GM12865 (cell line): Measurements from ENCODE around the gene OR5T2.
"Not testable (repeated sequence)": the region's sequence is repeated elsewhere in the genome, so short reads cannot be mapped to it uniquely, and the experiment has no call there.

Experiments
- DNase-seq: peaks from one replicate; pipeline ENCODE4 v3.0.0; 2010; ENCODE audit warnings: low read depth
- H3K4me3 ChIP-seq: 2 replicates; pipeline ENCODE4 v1.5.1; 2011; ENCODE audit warnings: mild to moderate bottlenecking, low read depth, low read length, control low read depth
- CTCF ChIP-seq: IDR thresholded peaks from 2 replicates; pipeline ENCODE4 v1.5.1; 2011; ENCODE audit warnings: low read length, control low read depth, low read depth, inconsistent platforms; ENCODE audit not compliant: insufficient read depth; ENCODE audit errors: missing control alignments

Gene OR5T2

GRCh38 chr11:56234155-56234554, at the start of gene OR5T2:
TSS of gene OR5T2 (minus strand) at chr11:56234255. CDS start at chr11:56233062, 1,193 bp downstream.
- no peak for TF ChIP-seq CTCF
- no peak for DNase-seq
- H3K4me3 ChIP-seq: no peak within 1 kb of the TSS

- DNase-seq: no peak
- H3K4me3 ChIP-seq: no peak within 1 kb of the TSS
- no peak for TF ChIP-seq CTCF
These were observed 39.8 kb upstream of the OR5T2 start, which contains the start of gene OR5T1 for GRCh38 chr11:56273854-56274253. TSS of gene OR5T1 (plus strand) at chr11:56274154. CDS start at chr11:56275639, 1,485 bp downstream.

- no peak overlapping the region for H3K4me3 ChIP-seq
- no peak for TF ChIP-seq CTCF
- DNase-seq: no peak
These were observed 37.0 kb upstream of the OR5T2 start for GRCh38 chr11:56271092-56271491.

GRCh38 chr11:56251954-56252353, 17.9 kb upstream of the OR5T2 start, which contains the start of gene OR5T3:
TSS of gene OR5T3 (plus strand) at chr11:56252254. CDS start at chr11:56252254, 0 bp downstream.
- no peak within 1 kb of the TSS for H3K4me3 ChIP-seq
- DNase-seq: no peak
- TF ChIP-seq CTCF: no peak

- DNase-seq, H3K4me3 ChIP-seq: not testable (repeated sequence)
These were observed 14.3 kb downstream of the OR5T2 start for GRCh38 chr11:56219735-56220134.

- no peak for DNase-seq
- no peak overlapping the region for H3K4me3 ChIP-seq
- no peak for TF ChIP-seq CTCF
These were observed 19.5 kb downstream of the OR5T2 start for GRCh38 chr11:56214537-56214936.

GRCh38 chr11:56207790-56208189, 26.3 kb downstream of the OR5T2 start:
- H3K4me3 ChIP-seq: no peak overlapping the region
- DNase-seq: no peak
- no peak for TF ChIP-seq CTCF
